GM12892 (cell line): ENCODE measurements around the gene IL1RAPL2.
"Not testable (repeated sequence)": the region's sequence is repeated elsewhere in the genome, so short reads cannot be mapped to it uniquely, and the experiment has no call there.

Source experiments
- DNase-seq: peaks from one replicate; pipeline ENCODE4 v3.0.0; 2011; ENCODE audit not compliant: insufficient read length
- FAIRE-seq: peaks from 2 replicates; lab custom pipeline; 2011; peaks lifted over from hg19 to GRCh38; lab: Jason Lieb, UNC
- POLR2A ChIP-seq: IDR thresholded peaks from 2 replicates; pipeline ENCODE4 v1.6.1; 2011; ENCODE audit warnings: low read depth, low read length, control low read depth
- POLR2AphosphoS5 ChIP-seq: IDR thresholded peaks from 2 replicates; pipeline ENCODE4 v1.6.1; 2011; ENCODE audit warnings: low read depth, low read length, control low read depth
- TAF1 ChIP-seq: IDR thresholded peaks from 2 replicates; pipeline ENCODE4 v1.6.1; 2011; ENCODE audit warnings: low read depth, mild to moderate bottlenecking, control low read depth, low read length, borderline replicate concordance

Gene IL1RAPL2

GRCh38 chrX:105098201-105098600, 532.2 kb downstream of the IL1RAPL2 start:
- no peak for FAIRE-seq
- no peak for TF ChIP-seq POLR2A
- TF ChIP-seq TAF1: no peak
- TF ChIP-seq POLR2AphosphoS5: no peak
- no peak for DNase-seq

- no peak for DNase-seq
Measured at GRCh38 chrX:105098812-105099211, 532.8 kb downstream of the IL1RAPL2 start.

GRCh38 chrX:105101378-105101777, 535.4 kb downstream of the IL1RAPL2 start:
- no peak for FAIRE-seq
- TF ChIP-seq POLR2A: no peak
- no peak for TF ChIP-seq TAF1
- TF ChIP-seq POLR2AphosphoS5: no peak
- DNase-seq: no peak

More at GRCh38 chrX:105098812-105099211, 532.8 kb downstream of the IL1RAPL2 start:
- TF ChIP-seq POLR2AphosphoS5: no peak
- no peak for TF ChIP-seq TAF1
- no peak for TF ChIP-seq POLR2A
- FAIRE-seq: no peak

GRCh38 chrX:105109936-105110335, 543.9 kb downstream of the IL1RAPL2 start:
- TF ChIP-seq TAF1 (no peak), POLR2A (no peak), POLR2AphosphoS5 (no peak)
- FAIRE-seq (no peak), DNase-seq (no peak)

GRCh38 chrX:105114554-105115130, 548.6 kb downstream of the IL1RAPL2 start:
- FAIRE-seq (no peak), DNase-seq (no peak)
- TF ChIP-seq TAF1: no peak
- no peak for TF ChIP-seq POLR2AphosphoS5
- no peak for TF ChIP-seq POLR2A

- not testable (repeated sequence) for FAIRE-seq, DNase-seq
Measured at GRCh38 chrX:105115596-105116320, 549.8 kb downstream of the IL1RAPL2 start.

GRCh38 chrX:105116486-105116885, 550.5 kb downstream of the IL1RAPL2 start:
- DNase-seq (no peak), FAIRE-seq (no peak)
- no peak for TF ChIP-seq TAF1
- TF ChIP-seq POLR2AphosphoS5: no peak
- no peak for TF ChIP-seq POLR2A

GRCh38 chrX:105117621-105118020, 551.6 kb downstream of the IL1RAPL2 start:
- TF ChIP-seq POLR2AphosphoS5 (no peak), POLR2A (no peak), TAF1 (no peak)
- FAIRE-seq (no peak), DNase-seq (no peak)

GRCh38 chrX:105120463-105120862, 554.5 kb downstream of the IL1RAPL2 start:
- FAIRE-seq (no peak), DNase-seq (no peak)
- TF ChIP-seq TAF1 (no peak), POLR2A (no peak), POLR2AphosphoS5 (no peak)

- FAIRE-seq (no peak), DNase-seq (no peak)
- TF ChIP-seq TAF1: no peak
- TF ChIP-seq POLR2A: no peak
- no peak for TF ChIP-seq POLR2AphosphoS5
Measured at GRCh38 chrX:105121186-105121585, 555.2 kb downstream of the IL1RAPL2 start.

GRCh38 chrX:105126201-105126600, 560.2 kb downstream of the IL1RAPL2 start:
- DNase-seq: no peak
- TF ChIP-seq POLR2AphosphoS5 (no peak), POLR2A (no peak), TAF1 (no peak)
- FAIRE-seq: no peak

- no peak for DNase-seq
- no peak for TF ChIP-seq POLR2A
- no peak for TF ChIP-seq POLR2AphosphoS5
- TF ChIP-seq TAF1: no peak
- FAIRE-seq: no peak
Measured at GRCh38 chrX:105134273-105134672, 568.3 kb downstream of the IL1RAPL2 start.

- no peak for FAIRE-seq
- DNase-seq: no peak
- no peak for TF ChIP-seq POLR2AphosphoS5
- no peak for TF ChIP-seq TAF1
- TF ChIP-seq POLR2A: no peak
Measured at GRCh38 chrX:105136786-105137185, 570.8 kb downstream of the IL1RAPL2 start.
